IgD-negative memory B cell (primary cell): ENCODE data around the gene SLC15A3. TPM values are rescaled to one million over a fixed set of nuclear protein-coding genes. Genes with fewer than 3 reads are reported as not detected.

ENCODE experiments used
- H3K27ac Mint-ChIP-seq, 3 donors: one replicate each; pipeline ENCODE4 v1.8.0; 2020 to 2022; ENCODE audit warnings: mild to moderate bottlenecking in 3 of 3, mixed read lengths in 3 of 3, moderate library complexity in 1 of 3
- H3K27me3 Mint-ChIP-seq: one replicate; pipeline ENCODE4 v1.8.0; 2021; ENCODE audit warnings: mixed read lengths
- H3K36me3 Mint-ChIP-seq: one replicate; pipeline ENCODE4 v1.8.0; 2020; ENCODE audit warnings: mild to moderate bottlenecking, mixed read lengths
- H3K4me1 Mint-ChIP-seq, 3 donors: one replicate each; pipeline ENCODE4 v1.8.0; 2020 to 2022; ENCODE audit warnings: mixed read lengths in 3 of 3, mild to moderate bottlenecking in 1 of 3
- H3K4me3 Mint-ChIP-seq, 4 donors: one replicate each; pipeline ENCODE4 v1.8.0; 2020 to 2022; ENCODE audit warnings: mild to moderate bottlenecking in 4 of 4, mixed read lengths in 4 of 4, moderate library complexity in 3 of 4
- H3K9me3 Mint-ChIP-seq, 3 donors: one replicate each; pipeline ENCODE4 v1.8.0; 2020 to 2021; ENCODE audit warnings: mixed read lengths in 3 of 3, mild to moderate bottlenecking in 1 of 3
- polyA plus RNA-seq: library from polyadenylated mRNA; unstranded; fragments of 300-500 nt; fragmentation: Illumina TruSeq; gene quantifications from one replicate; pipeline ENCODE4 v1.2.3, GENCODE V29; 2021

SLC15A3 gene
- polyA plus RNA-seq, 1 donor from 2014 or later = 15.2 TPM

GRCh38 chr11:60902625-60903024, 49.4 kb downstream of the SLC15A3 start:
- Mint-ChIP-seq H3K36me3 (peaks cover 7% of the 10 kb centered on the region), H3K27ac (peak overlapping the region in 1 of 3 donors; percentile 78), H3K4me1 (peaks cover 19 to 33% (median 29%) of the 10 kb centered on the region in 3 donors), H3K27me3 (no peaks in the 10 kb centered on the region), H3K4me3 (peak overlapping the region in 1 of 4 donors; percentile 66), H3K9me3 (no peaks in the 10 kb centered on the region)

GRCh38 chr11:60900673-60901404, 51.1 kb downstream of the SLC15A3 start:
- Mint-ChIP-seq H3K4me1 (peaks cover 14 to 26% (median 20%) of the 10 kb centered on the region in 3 donors), H3K27ac (no peak overlapping the region), H3K4me3 (peak overlapping the region in 1 of 4 donors; percentile 31), H3K9me3 (no peaks in the 10 kb centered on the region), H3K36me3 (peaks cover 12% of the 10 kb centered on the region), H3K27me3 (no peaks in the 10 kb centered on the region)

- Mint-ChIP-seq H3K4me3 (peak overlapping the region in 1 of 4 donors; percentile 31), H3K36me3 (peaks cover 12% of the 10 kb centered on the region), H3K4me1 (peaks cover 7 to 20% (median 13%) of the 10 kb centered on the region in 3 donors), H3K9me3 (no peaks in the 10 kb centered on the region), H3K27ac (no peak overlapping the region), H3K27me3 (no peaks in the 10 kb centered on the region)
These were observed 52.0 kb downstream of the SLC15A3 start for GRCh38 chr11:60899977-60900376.

GRCh38 chr11:60899046-60899936, 52.7 kb downstream of the SLC15A3 start:
- H3K36me3 Mint-ChIP-seq = peaks cover 14% of the 10 kb centered on the region
- no peaks in the 10 kb centered on the region for H3K27me3 Mint-ChIP-seq
- peaks cover 6 to 18% (median 7%) of the 10 kb centered on the region in 3 donors for H3K4me1 Mint-ChIP-seq
- no peak overlapping the region for H3K27ac Mint-ChIP-seq
- peak overlapping the region in 1 of 4 donors; percentile 64 for H3K4me3 Mint-ChIP-seq
- H3K9me3 Mint-ChIP-seq = no peaks in the 10 kb centered on the region

- Mint-ChIP-seq H3K27ac (peak overlapping the region in 1 of 3 donors; percentile 94), H3K4me1 (peaks cover 1 to 12% (median 4%) of the 10 kb centered on the region in 3 donors), H3K27me3 (no peaks in the 10 kb centered on the region), H3K36me3 (peaks cover 14% of the 10 kb centered on the region), H3K4me3 (peak overlapping the region in 1 of 4 donors; percentile 58), H3K9me3 (no peaks in the 10 kb centered on the region)
These were observed 54.5 kb downstream of the SLC15A3 start for GRCh38 chr11:60897496-60897895.

- H3K27ac Mint-ChIP-seq = no peak overlapping the region
These were observed 56.3 kb downstream of the SLC15A3 start for GRCh38 chr11:60895687-60896086.

GRCh38 chr11:60891103-60891741, 60.8 kb downstream of the SLC15A3 start:
- H3K27ac Mint-ChIP-seq = peak overlapping the region in 1 of 3 donors; percentile 31
- no peaks in the 10 kb centered on the region for H3K9me3 Mint-ChIP-seq
- peaks cover 0 to 1% (median 0%) of the 10 kb centered on the region in 3 donors for H3K4me1 Mint-ChIP-seq
- peaks cover 3% of the 10 kb centered on the region for H3K36me3 Mint-ChIP-seq
- peak overlapping the region in 1 of 4 donors; percentile 26 for H3K4me3 Mint-ChIP-seq
- no peaks in the 10 kb centered on the region for H3K27me3 Mint-ChIP-seq

More at GRCh38 chr11:60895687-60896086, 56.3 kb downstream of the SLC15A3 start:
- Mint-ChIP-seq H3K36me3 (peaks cover 14% of the 10 kb centered on the region), H3K4me1 (peaks cover 1 to 12% (median 4%) of the 10 kb centered on the region in 3 donors), H3K27me3 (no peaks in the 10 kb centered on the region), H3K4me3 (no peak overlapping the region), H3K9me3 (no peaks in the 10 kb centered on the region)

- Mint-ChIP-seq H3K36me3 (peaks cover 3% of the 10 kb centered on the region), H3K9me3 (no peaks in the 10 kb centered on the region), H3K27ac (no peak overlapping the region), H3K4me1 (peaks cover 0 to 1% (median 0%) of the 10 kb centered on the region in 3 donors), H3K4me3 (no peak overlapping the region), H3K27me3 (no peaks in the 10 kb centered on the region)
These were observed 61.3 kb downstream of the SLC15A3 start for GRCh38 chr11:60890696-60891095.

- Mint-ChIP-seq H3K9me3 (no peaks in the 10 kb centered on the region), H3K27me3 (no peaks in the 10 kb centered on the region), H3K36me3 (peaks cover 3% of the 10 kb centered on the region), H3K4me1 (peaks cover 0 to 1% (median 0%) of the 10 kb centered on the region in 3 donors), H3K4me3 (no peak overlapping the region), H3K27ac (peak overlapping the region in 1 of 3 donors; percentile 85)
These were observed 62.1 kb downstream of the SLC15A3 start for GRCh38 chr11:60889869-60890311.

- no peaks in the 10 kb centered on the region for H3K4me1 Mint-ChIP-seq
- peak overlapping the region in 2 of 3 donors; percentile 60 to 64 for H3K27ac Mint-ChIP-seq
- H3K9me3 Mint-ChIP-seq = no peaks in the 10 kb centered on the region
- no peaks in the 10 kb centered on the region for H3K36me3 Mint-ChIP-seq
- no peak overlapping the region for H3K4me3 Mint-ChIP-seq
- no peaks in the 10 kb centered on the region for H3K27me3 Mint-ChIP-seq
These were observed 64.4 kb downstream of the SLC15A3 start for GRCh38 chr11:60887556-60887955.

Other genes starting within 250 kb of the SLC15A3 start
- not detected for gene MS4A18, start 227.5 kb downstream of the SLC15A3 start, polyA plus RNA-seq
- not detected for gene MS4A15, start 195.3 kb downstream of the SLC15A3 start, polyA plus RNA-seq
- not detected for gene MS4A10, start 166.8 kb downstream of the SLC15A3 start, polyA plus RNA-seq
- gene CCDC86, start 110.1 kb downstream of the SLC15A3 start, polyA plus RNA-seq = 21.1 TPM
- 0.16 TPM for gene PTGDR2, start 96.2 kb downstream of the SLC15A3 start, polyA plus RNA-seq
- gene ZP1, start 84.6 kb downstream of the SLC15A3 start, polyA plus RNA-seq = not detected
- gene PRPF19, start 45.6 kb downstream of the SLC15A3 start, polyA plus RNA-seq = 18.5 TPM
- 259 TPM for gene TMEM109, start 38.0 kb downstream of the SLC15A3 start, polyA plus RNA-seq
- 0.26 TPM for gene TMEM132A, start 27.7 kb downstream of the SLC15A3 start, polyA plus RNA-seq
- 8.6 TPM for gene CD6, start 19.5 kb upstream of the SLC15A3 start, polyA plus RNA-seq
- gene CD5, start 150.3 kb upstream of the SLC15A3 start, polyA plus RNA-seq = 7.7 TPM
- 2.0 TPM for gene VPS37C, start 209.2 kb upstream of the SLC15A3 start, polyA plus RNA-seq